Measurements from ENCODE around the gene ELMOD3. TPM values are rescaled to one million over a fixed set of nuclear protein-coding genes. Genes with fewer than 3 reads are reported as not detected.
A peak's percentile ranks its signal among the peaks of the same experiment; 100 is the strongest.

ELMOD3 gene
- polyA plus RNA-seq, 2 of the 4 experiments (the other 2 are of a cell fraction) = 17.8 to 29.9 TPM

DNA sequence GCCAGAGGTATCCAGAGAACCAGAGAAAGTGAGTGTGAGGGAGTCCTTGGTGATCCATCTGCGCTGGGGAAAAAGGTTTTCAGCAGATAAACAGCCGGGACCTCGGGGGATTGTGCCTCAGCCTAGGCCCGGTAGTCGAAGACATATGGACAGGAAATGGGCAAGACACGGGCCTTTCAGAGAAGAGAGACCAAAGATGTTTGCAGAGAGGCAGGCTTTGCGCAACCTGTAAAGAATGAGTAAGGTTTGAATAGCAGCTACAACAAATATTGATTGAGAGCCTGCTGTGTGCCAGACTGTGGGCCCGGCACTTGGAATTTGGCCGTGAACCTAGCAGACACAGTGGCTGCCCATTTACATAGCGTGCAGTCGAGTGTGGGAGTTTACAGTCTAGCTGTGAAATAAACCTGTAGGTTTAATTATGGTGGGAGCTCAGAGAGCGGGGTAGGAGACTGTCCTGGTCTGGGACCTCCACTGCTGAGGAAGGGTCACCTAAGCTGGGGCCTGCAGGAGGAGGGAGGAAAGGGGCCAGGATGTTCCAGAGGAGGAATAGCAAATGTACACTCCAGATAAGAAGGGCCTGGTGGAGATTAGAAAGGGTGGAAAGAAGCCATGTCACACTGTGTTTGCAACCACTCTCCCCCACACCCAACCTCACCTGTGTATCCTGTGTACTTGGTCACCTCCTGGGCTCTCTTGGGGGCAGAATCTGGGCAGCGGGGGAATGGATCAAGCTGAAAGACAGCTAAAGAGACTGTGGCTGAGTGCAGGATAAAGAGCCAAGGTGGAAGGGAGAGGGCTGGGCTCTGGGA is 66.9 kb downstream of the ELMOD3 start:
- Histone ChIP-seq H3K27ac (peak overlapping the region; percentile 96 to 98), H3K4me2 (peak overlapping the region; percentile 93), H3K9me3 (no peaks in the 10 kb centered on the region), H3K4me3 (peak overlapping the region; percentile 16; the same call in 1 of the 3 replicates), H3K4me1 (peaks cover 44% of the 10 kb centered on the region)
- WGBS (ENCODE audit: missing lambda C conversion rate) = under 1% methylated on average over 13 of the region's 13 CpGs
- CTCF ChIA-PET = interaction anchor here (0.6 to 41.9 kb wide), 43 partner anchors 10 to 300 kb away, joined by 3 to 1185 read pairs (median 5); partner anchors contain the start of genes C2orf68, GGCX, MAT2A and RNF181
- ATAC-seq (peak; percentile 79 to 80), FAIRE-seq (no peak), DNase-seq (ENCODE audit: low read depth in 1 of 2, low spot score in 1 of 2) (peak; percentile 93 to 98)
- POLR2A ChIA-PET = interaction anchor here (0.6 to 11.7 kb wide), 14 partner anchors 10 to 190 kb away, joined by 3 to 261 read pairs (median 5); partner anchors contain the start of genes C2orf68, GGCX, MAT2A and RNF181
- peak; percentile 39; the same call in 1 of the 2 replicates for TF ChIP-seq FOXS1 (CRISPR knock-in tag; IDR thresholded peaks at IDR 0.05)
- TF ChIP-seq CEBPB (IDR thresholded peaks at IDR 0.05) = peak; percentile 99 to 100
- TF ChIP-seq RCOR1 (IDR thresholded peaks at IDR 0.05; ENCODE audit: low read depth, low read length) = no peak
- TF ChIP-seq, protein P1, sequence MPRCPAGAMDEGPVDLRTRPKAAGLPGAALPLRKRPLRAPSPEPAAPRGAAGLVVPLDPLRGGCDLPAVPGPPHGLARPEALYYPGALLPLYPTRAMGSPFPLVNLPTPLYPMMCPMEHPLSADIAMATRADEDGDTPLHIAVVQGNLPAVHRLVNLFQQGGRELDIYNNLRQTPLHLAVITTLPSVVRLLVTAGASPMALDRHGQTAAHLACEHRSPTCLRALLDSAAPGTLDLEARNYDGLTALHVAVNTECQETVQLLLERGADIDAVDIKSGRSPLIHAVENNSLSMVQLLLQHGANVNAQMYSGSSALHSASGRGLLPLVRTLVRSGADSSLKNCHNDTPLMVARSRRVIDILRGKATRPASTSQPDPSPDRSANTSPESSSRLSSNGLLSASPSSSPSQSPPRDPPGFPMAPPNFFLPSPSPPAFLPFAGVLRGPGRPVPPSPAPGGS (IDR thresholded peaks at IDR 0.05) = peak; percentile 97
- TF ChIP-seq, protein P2, sequence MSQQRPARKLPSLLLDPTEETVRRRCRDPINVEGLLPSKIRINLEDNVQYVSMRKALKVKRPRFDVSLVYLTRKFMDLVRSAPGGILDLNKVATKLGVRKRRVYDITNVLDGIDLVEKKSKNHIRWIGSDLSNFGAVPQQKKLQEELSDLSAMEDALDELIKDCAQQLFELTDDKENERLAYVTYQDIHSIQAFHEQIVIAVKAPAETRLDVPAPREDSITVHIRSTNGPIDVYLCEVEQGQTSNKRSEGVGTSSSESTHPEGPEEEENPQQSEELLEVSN (IDR thresholded peaks at IDR 0.05; ENCODE audit: borderline replicate concordance, low read depth) = peak; percentile 82
- TF ChIP-seq HOXB13 (CRISPR knock-in tag; IDR thresholded peaks at IDR 0.05; ENCODE audit: low read depth) = peak; percentile 61; the same call in 1 of the 2 replicates
- TF ChIP-seq GATA3 (IDR thresholded peaks at IDR 0.05; ENCODE audit: borderline replicate concordance) = peak; percentile 98
- TF ChIP-seq RFX5 (IDR thresholded peaks at IDR 0.05) = no peak
- TF ChIP-seq POLR2A (IDR thresholded peaks at IDR 0.05; ENCODE audit: low read length) = no peak
- peak; percentile 85 for TF ChIP-seq HOXB5 (CRISPR knock-in tag; IDR thresholded peaks at IDR 0.05)
- 0 out of 2 replicates have a peak, but pooled peaks have one; percentile 67 for TF ChIP-seq CHD4 (IDR thresholded peaks at IDR 0.05; ENCODE audit: borderline replicate concordance)
- TF ChIP-seq EHF (CRISPR knock-in tag; IDR thresholded peaks at IDR 0.05) = 0 out of 2 replicates have a peak, but pooled peaks have one; percentile 31
- 0 out of 2 replicates have a peak, but pooled peaks have one; percentile 25 for TF ChIP-seq EHMT2 (IDR thresholded peaks at IDR 0.05; ENCODE audit: low read depth)
- TF ChIP-seq EP300 (IDR thresholded peaks at IDR 0.05) = peak; percentile 92 to 94; a peak in 4 of 5 replicates
- TF ChIP-seq JUNB (IDR thresholded peaks at IDR 0.05) = peak; percentile 93
- TF ChIP-seq BHLHE40 (IDR thresholded peaks at IDR 0.05; ENCODE audit: low read depth, low read length) = peak; percentile 42; the same call in 1 of the 2 replicates
- TF ChIP-seq, protein P3, sequence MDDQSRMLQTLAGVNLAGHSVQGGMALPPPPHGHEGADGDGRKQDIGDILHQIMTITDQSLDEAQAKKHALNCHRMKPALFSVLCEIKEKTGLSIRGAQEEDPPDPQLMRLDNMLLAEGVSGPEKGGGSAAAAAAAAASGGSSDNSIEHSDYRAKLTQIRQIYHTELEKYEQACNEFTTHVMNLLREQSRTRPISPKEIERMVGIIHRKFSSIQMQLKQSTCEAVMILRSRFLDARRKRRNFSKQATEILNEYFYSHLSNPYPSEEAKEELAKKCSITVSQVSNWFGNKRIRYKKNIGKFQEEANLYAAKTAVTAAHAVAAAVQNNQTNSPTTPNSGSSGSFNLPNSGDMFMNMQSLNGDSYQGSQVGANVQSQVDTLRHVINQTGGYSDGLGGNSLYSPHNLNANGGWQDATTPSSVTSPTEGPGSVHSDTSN (IDR thresholded peaks at IDR 0.05) = peak; percentile 86
- TF ChIP-seq HEYL (CRISPR knock-in tag; IDR thresholded peaks at IDR 0.05) = peak; percentile 4; the same call in 1 of the 2 replicates
- peak; percentile 89 for TF ChIP-seq FOSL2 (IDR thresholded peaks at IDR 0.05)
- peak; percentile 98 for TF ChIP-seq FOSL2 (CRISPR knock-in tag; IDR thresholded peaks at IDR 0.05)
- peak; percentile 53 to 63; a peak in 2 of 5 replicates for TF ChIP-seq RAD21 (conservative IDR thresholded peaks at IDR 0.05 in 1 of 2, IDR thresholded peaks at IDR 0.05 in 1 of 2)
- TF ChIP-seq, protein P4, sequence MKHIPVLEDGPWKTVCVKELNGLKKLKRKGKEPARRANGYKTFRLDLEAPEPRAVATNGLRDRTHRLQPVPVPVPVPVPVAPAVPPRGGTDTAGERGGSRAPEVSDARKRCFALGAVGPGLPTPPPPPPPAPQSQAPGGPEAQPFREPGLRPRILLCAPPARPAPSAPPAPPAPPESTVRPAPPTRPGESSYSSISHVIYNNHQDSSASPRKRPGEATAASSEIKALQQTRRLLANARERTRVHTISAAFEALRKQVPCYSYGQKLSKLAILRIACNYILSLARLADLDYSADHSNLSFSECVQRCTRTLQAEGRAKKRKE (CRISPR knock-in tag; IDR thresholded peaks at IDR 0.05; ENCODE audit: low read depth) = peak; percentile 93
- no peak for TF ChIP-seq ZC3H11A (IDR thresholded peaks at IDR 0.05)
- TF ChIP-seq MYC (IDR thresholded peaks at IDR 0.05; ENCODE audit: borderline replicate concordance, low read length) = peak; percentile 82
- no peak for TF ChIP-seq TFCP2L1 (CRISPR knock-in tag; IDR thresholded peaks at IDR 0.05)
- TF ChIP-seq PHF8 (IDR thresholded peaks at IDR 0.05; ENCODE audit: borderline replicate concordance, low read depth) = no peak
- 0 out of 2 replicates have a peak, but pooled peaks have one; percentile 12 for TF ChIP-seq NFE2L2 (conservative IDR thresholded peaks at IDR 0.05; ENCODE audit: low read length)
- TF ChIP-seq, protein P5, sequence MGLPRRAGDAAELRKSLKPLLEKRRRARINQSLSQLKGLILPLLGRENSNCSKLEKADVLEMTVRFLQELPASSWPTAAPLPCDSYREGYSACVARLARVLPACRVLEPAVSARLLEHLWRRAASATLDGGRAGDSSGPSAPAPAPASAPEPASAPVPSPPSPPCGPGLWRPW (IDR thresholded peaks at IDR 0.05) = peak; percentile 88
- TF ChIP-seq, protein P6, sequence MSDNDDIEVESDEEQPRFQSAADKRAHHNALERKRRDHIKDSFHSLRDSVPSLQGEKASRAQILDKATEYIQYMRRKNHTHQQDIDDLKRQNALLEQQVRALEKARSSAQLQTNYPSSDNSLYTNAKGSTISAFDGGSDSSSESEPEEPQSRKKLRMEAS (IDR thresholded peaks at IDR 0.05) = peak; percentile 96
- peak; percentile 98 for TF ChIP-seq JUN (IDR thresholded peaks at IDR 0.05)
- no peak for TF ChIP-seq CBX2 (IDR thresholded peaks at IDR 0.05; ENCODE audit: borderline replicate concordance, low read depth)
- TF ChIP-seq ZSCAN20 (CRISPR knock-in tag; IDR thresholded peaks at IDR 0.05) = peak; percentile 74; the same call in 1 of the 2 replicates
- peak; percentile 46 for TF ChIP-seq CHD2 (IDR thresholded peaks at IDR 0.05; ENCODE audit: low read length, partially characterized antibody)
- TF ChIP-seq SMC3 (IDR thresholded peaks at IDR 0.05) = peak; percentile 70
- peak; percentile 83 for TF ChIP-seq ZFP36 (IDR thresholded peaks at IDR 0.05; ENCODE audit: borderline replicate concordance, partially characterized antibody)

Data from A549 (cell line).